Retinal pigment epithelial cell (primary cell): ENCODE measurements around the gene CCKAR.
"Not testable (repeated sequence)": the region's sequence is repeated elsewhere in the genome, so short reads cannot be mapped to it uniquely, and the experiment has no call there.

Experiments used
- DNase-seq: peaks from one replicate; pipeline ENCODE4 v3.0.0-alpha.2; 2010; ENCODE audit warnings: low read depth
- H3K4me3 ChIP-seq: 2 replicates; pipeline ENCODE4 v1.5.1; 2011; ENCODE audit warnings: mild to moderate bottlenecking, low read length, control low read depth, moderate library complexity
- TF ChIP-seq, protein P1 (sequence below): conservative IDR thresholded peaks from 2 replicates; pipeline ENCODE4 v1.5.1; 2011; ENCODE audit warnings: low read depth, low read length, control low read depth, inconsistent platforms

Gene CCKAR

DNA sequence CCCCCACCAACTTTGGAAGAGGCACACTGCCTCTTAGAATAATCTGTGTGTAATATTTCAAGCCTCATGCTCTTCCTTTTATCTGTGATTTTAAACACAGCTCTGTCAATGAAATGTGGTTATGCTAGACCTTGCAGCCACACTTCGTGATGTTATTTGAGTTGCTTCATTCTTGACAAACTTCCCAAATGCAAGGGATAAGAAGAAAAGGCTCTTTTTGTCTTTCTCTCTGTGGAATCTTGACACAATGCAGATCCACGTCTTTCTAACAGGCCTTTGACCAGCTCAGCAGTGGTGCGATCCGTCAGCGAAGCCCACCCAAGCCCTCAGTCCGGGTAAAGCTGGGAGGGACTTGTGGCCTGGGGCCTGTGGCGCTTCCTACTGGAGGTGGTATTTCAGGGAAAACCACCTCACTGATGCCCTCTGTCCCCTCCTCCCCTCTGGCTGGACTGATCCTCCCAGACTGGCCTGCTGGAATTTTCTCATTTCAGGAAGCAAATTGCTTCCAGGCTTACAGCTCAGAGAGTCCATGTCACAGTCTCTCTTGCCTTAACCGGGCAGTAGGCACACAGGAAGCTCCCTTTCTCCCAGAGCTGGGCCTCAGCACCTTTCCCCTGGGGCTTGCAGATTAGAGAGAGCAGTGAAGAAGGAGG, 19.5 kb upstream of the CCKAR start:
- no peak for DNase-seq
- H3K4me3 ChIP-seq: no peak overlapping the region
- TF ChIP-seq, protein P1, sequence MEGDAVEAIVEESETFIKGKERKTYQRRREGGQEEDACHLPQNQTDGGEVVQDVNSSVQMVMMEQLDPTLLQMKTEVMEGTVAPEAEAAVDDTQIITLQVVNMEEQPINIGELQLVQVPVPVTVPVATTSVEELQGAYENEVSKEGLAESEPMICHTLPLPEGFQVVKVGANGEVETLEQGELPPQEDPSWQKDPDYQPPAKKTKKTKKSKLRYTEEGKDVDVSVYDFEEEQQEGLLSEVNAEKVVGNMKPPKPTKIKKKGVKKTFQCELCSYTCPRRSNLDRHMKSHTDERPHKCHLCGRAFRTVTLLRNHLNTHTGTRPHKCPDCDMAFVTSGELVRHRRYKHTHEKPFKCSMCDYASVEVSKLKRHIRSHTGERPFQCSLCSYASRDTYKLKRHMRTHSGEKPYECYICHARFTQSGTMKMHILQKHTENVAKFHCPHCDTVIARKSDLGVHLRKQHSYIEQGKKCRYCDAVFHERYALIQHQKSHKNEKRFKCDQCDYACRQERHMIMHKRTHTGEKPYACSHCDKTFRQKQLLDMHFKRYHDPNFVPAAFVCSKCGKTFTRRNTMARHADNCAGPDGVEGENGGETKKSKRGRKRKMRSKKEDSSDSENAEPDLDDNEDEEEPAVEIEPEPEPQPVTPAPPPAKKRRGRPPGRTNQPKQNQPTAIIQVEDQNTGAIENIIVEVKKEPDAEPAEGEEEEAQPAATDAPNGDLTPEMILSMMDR: no peak

DNA sequence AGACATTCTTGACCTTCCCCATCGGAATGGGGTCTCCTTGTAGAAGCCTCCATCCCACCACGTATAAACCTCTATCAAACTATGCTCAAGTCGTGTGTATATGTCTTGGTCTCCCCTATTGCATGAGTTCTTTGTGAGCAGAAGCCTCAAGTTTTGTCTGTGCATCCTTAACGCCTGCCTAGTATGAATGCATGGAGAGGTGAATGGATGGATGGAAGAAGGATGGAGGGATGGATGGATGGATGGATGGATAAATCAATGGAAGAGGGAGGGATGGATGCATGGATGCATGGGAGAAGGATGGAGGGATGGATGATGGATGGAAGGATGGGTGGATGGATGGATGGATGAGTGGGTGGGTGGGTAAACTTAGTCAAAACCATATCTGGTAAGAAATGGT, 17.0 kb upstream of the CCKAR start:
- TF ChIP-seq, protein P1: no peak
- H3K4me3 ChIP-seq: no peak overlapping the region
- DNase-seq: no peak

DNA sequence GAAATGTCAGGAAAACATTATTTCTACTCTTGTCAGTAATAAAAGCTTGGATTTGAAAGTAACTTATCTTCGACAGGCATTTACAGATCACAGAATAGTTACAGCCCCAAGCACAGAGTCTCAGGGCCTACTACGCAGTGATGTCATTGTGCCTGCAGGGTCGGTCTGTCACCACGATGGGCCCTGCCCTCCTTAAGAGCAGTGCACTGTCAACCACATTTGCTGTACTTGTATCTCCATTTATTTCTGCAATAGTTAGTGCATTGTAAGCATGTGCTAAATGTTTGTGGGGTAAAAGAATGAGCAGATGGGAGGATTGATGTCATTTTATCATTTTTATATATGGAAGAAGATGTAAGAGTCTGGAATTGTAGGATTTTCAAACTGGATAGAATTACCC, 13.6 kb upstream of the CCKAR start:
- TF ChIP-seq, protein P1: no peak
- DNase-seq: no peak
- H3K4me3 ChIP-seq: no peak overlapping the region

DNA sequence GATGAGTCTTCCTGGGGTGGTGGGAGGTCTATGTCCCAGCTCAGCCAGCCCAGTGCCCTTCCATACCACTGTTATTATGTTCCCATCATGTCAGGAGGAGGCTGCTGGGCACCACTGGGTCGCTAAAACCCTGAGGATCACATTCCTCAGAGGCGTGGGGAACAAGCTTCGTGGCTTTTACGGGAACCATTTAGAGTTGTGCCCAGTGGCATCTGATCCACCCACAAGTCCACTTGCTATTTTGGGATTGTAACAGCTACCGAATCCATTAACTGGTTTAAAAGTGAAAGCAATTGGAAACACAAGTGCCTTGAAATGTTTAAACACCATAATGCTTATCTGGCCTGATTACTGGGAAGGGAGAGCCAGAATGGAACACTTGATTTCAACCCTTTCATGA, 13.1 kb upstream of the CCKAR start:
- TF ChIP-seq, protein P1: no peak
- no peak for DNase-seq
- no peak overlapping the region for H3K4me3 ChIP-seq

DNA sequence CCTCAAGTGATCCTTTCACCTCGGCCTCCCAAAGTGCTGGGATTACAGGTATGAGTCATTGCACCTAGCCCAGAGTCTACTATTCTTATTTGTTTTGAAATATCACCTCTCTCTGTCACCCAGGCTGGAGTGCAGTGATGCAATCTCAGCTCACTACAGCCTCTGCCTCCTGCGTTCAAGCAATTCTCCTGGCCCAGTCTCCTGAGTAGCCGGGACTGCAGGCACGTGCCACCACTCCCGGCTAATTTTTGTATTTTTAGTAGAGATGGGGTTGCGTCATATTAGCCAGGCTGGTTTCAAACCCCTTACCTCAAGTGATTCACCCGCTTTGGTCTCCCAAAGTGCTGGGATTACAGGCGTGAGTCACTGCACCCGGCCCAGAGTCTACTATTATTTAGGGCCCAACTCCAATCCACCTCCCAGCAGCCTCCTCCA, 10.3 kb upstream of the CCKAR start:
- not testable (repeated sequence) for DNase-seq, H3K4me3 ChIP-seq

DNA sequence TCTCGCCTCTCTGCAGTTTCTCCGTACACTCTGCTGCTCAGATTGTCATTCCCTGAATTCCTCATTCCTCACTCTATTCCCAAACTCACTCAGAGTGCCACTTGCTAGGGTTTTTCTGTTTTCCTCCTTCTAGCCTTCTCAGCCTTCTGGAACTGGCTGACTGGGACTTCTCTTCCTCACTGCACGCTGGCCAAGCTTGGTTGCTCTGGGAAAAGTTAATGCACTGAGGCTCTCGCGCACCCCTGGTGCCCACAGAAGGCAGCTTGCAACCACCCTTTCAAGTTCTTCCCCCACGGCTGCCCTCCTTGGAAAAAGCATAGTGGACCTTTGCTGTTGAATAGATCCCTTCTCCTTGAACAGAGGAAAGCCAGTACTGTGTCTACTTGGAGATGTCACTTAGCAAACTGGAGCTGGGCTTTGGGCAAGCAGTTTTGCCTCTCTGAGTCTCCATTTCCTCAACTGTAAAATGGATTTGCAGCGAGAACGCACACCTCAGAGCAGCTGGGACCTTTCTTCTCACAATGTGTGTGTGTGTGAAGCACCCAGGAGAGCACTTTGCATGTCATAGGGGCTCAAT, 6.0 kb upstream of the CCKAR start:
- TF ChIP-seq, protein P1: peak; percentile 33
- no peak for DNase-seq

DNA sequence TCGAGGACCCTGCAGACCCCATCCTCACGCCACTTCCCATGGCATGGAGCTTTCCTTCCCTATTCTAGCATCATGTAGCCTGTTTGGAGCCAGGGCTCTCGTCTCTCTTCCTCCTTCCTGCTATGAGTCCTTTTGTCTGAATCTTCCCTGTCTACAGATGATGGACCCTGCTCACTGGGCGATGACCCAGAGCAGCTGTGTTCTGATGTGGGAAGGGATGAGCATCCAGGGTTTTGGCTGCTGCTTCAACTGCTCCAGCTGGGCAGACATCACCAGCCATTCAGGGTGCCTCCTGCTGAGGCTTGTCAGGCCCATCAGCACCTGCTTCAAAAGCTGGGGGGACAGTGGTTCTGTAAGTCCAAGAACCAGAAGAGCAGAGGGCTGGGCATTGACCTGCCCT, 3.2 kb upstream of the CCKAR start:
- no peak overlapping the region for H3K4me3 ChIP-seq
- TF ChIP-seq, protein P1: no peak

More for the DNA sequence above, 6.0 kb upstream of the CCKAR start:
- H3K4me3 ChIP-seq: no peak overlapping the region

More for the DNA sequence above, 3.2 kb upstream of the CCKAR start:
- no peak for DNase-seq
